Parathyroid adenoma (tissue), 2 donors: ENCODE data around the gene GRIN2A.

Experiments
- H2AFZ ChIP-seq: fragments of 300-600 bp; sonication (generic); one replicate; pipeline ENCODE4 v1.7.0; 2017; ENCODE audit warnings: antibody characterized with exemption, mild to moderate bottlenecking
- H3K27ac ChIP-seq: fragments of 300-600 bp; sonication (generic); one replicate; pipeline ENCODE4 v1.7.0; 2017
- H3K27me3 ChIP-seq: fragments of 300-600 bp; sonication (generic); one replicate; pipeline ENCODE4 v1.7.0; 2017; ENCODE audit warnings: low read length; ENCODE audit not compliant: control insufficient read depth, insufficient read depth
- H3K36me3 ChIP-seq: fragments of 300-600 bp; sonication (generic); one replicate; pipeline ENCODE4 v1.7.0; 2017; ENCODE audit warnings: low read length; ENCODE audit not compliant: control insufficient read depth, insufficient read depth
- H3K4me1 ChIP-seq: fragments of 300-600 bp; sonication (generic); one replicate; pipeline ENCODE4 v1.7.0; 2017; ENCODE audit warnings: control low read depth
- H3K4me2 ChIP-seq: fragments of 300-600 bp; sonication (generic); one replicate; pipeline ENCODE4 v1.7.0; 2017; ENCODE audit warnings: low read length
- H3K4me3 ChIP-seq: fragments of 300-600 bp; sonication (generic); one replicate; pipeline ENCODE4 v1.7.0; 2017; ENCODE audit warnings: low read depth, low read length
- H3K79me2 ChIP-seq: fragments of 300-600 bp; sonication (generic); one replicate; pipeline ENCODE4 v1.7.0; 2017; ENCODE audit warnings: control low read depth
- H3K9ac ChIP-seq: fragments of 300-600 bp; sonication (generic); one replicate; pipeline ENCODE4 v1.7.0; 2017; ENCODE audit warnings: mild to moderate bottlenecking
- H3K9me3 ChIP-seq: fragments of 300-600 bp; sonication (generic); one replicate; pipeline ENCODE4 v1.7.0; 2017; ENCODE audit warnings: low read length; ENCODE audit not compliant: control insufficient read depth
- CTCF ChIP-seq: fragments of 300-600 bp; sonication (generic); IDR thresholded peaks from one replicate; pipeline ENCODE4 v1.7.0; 2017; ENCODE audit warnings: antibody characterized with exemption, mild to moderate bottlenecking
- donor health status: primary hyperparathyroidism.

Gene GRIN2A

GRCh38 chr16:10015397-10015796 is 166.8 kb downstream of the GRIN2A start:
- no peaks in the 10 kb centered on the region for H3K79me2 ChIP-seq
- H3K27ac ChIP-seq, result no peak overlapping the region
- H3K9ac ChIP-seq, result no peak overlapping the region
- no peak overlapping the region for H2AFZ ChIP-seq
- H3K27me3 ChIP-seq, result no peaks in the 10 kb centered on the region
- no peak overlapping the region for H3K4me3 ChIP-seq
- H3K4me1 ChIP-seq, result no peaks in the 10 kb centered on the region
- H3K4me2 ChIP-seq, result no peak overlapping the region
- TF ChIP-seq CTCF, result no peak
- no peaks in the 10 kb centered on the region for H3K9me3 ChIP-seq
- no peaks in the 10 kb centered on the region for H3K36me3 ChIP-seq

GRCh38 chr16:10013774-10014173 is 168.5 kb downstream of the GRIN2A start:
- TF ChIP-seq CTCF, result no peak
- Histone ChIP-seq H3K27ac (no peak overlapping the region), H2AFZ (no peak overlapping the region), H3K27me3 (no peaks in the 10 kb centered on the region), H3K4me1 (no peaks in the 10 kb centered on the region), H3K36me3 (no peaks in the 10 kb centered on the region), H3K79me2 (no peaks in the 10 kb centered on the region), H3K4me2 (no peak overlapping the region), H3K4me3 (no peak overlapping the region), H3K9me3 (no peaks in the 10 kb centered on the region), H3K9ac (no peak overlapping the region)

DNA sequence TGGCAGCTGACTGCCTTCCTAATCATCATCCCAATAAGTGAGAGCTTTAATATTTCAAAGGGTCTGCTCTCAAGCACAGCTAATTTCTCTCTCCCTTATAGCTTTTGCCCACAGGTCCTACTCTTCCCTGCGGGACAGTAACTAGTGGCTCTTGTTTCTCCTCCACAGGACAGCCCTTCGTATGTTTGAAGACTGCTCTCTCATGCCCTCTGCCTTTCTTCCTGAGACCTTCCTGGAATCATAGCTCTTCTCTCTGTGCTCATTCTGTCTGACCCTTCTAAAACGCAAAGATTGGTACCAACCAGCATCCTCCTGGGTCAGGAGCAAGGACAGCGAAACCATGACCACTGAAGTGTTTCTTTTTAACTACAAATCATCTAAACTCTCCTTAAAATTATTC is 168.9 kb downstream of the GRIN2A start:
- H3K4me2 ChIP-seq, result no peak overlapping the region
- no peaks in the 10 kb centered on the region for H3K9me3 ChIP-seq
- TF ChIP-seq CTCF, result no peak
- no peak overlapping the region for H3K9ac ChIP-seq
- no peaks in the 10 kb centered on the region for H3K27me3 ChIP-seq
- no peaks in the 10 kb centered on the region for H3K4me1 ChIP-seq
- H2AFZ ChIP-seq, result no peak overlapping the region
- no peaks in the 10 kb centered on the region for H3K36me3 ChIP-seq
- H3K4me3 ChIP-seq, result no peak overlapping the region
- H3K79me2 ChIP-seq, result no peaks in the 10 kb centered on the region
- H3K27ac ChIP-seq, result no peak overlapping the region

- no peaks in the 10 kb centered on the region for H3K9me3 ChIP-seq
- H3K79me2 ChIP-seq, result no peaks in the 10 kb centered on the region
- H3K4me1 ChIP-seq, result no peaks in the 10 kb centered on the region
- H3K4me2 ChIP-seq, result no peak overlapping the region
- H3K27ac ChIP-seq, result no peak overlapping the region
- no peaks in the 10 kb centered on the region for H3K27me3 ChIP-seq
- no peak for TF ChIP-seq CTCF
- H3K9ac ChIP-seq, result no peak overlapping the region
- H3K4me3 ChIP-seq, result no peak overlapping the region
- no peaks in the 10 kb centered on the region for H3K36me3 ChIP-seq
- H2AFZ ChIP-seq, result no peak overlapping the region
These were observed 172.5 kb downstream of the GRIN2A start for GRCh38 chr16:10009684-10010083.

DNA sequence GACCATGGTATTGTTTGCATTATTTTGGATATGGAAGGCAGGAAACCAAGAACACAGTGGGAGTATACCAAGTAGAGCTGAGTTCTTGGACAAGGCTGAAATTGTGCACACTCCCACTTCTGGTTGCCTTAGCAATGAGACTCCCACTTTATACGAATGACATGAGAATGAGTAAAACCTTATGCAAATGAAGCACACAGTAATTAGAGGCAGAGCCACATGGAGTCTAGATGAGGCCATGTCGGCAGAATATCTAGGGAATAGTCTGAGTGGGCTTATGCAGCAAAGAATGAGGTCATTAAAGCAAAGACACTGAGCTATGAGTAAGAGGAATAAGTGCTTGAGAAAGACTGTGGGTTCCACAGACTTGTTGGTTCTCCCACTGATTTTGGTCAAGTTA is 178.7 kb downstream of the GRIN2A start:
- Histone ChIP-seq H3K4me2 (no peak overlapping the region), H3K4me1 (no peaks in the 10 kb centered on the region), H3K36me3 (no peaks in the 10 kb centered on the region), H2AFZ (no peak overlapping the region), H3K9ac (no peak overlapping the region), H3K9me3 (no peaks in the 10 kb centered on the region), H3K27me3 (no peaks in the 10 kb centered on the region), H3K4me3 (no peak overlapping the region), H3K79me2 (no peaks in the 10 kb centered on the region), H3K27ac (no peak overlapping the region)
- TF ChIP-seq CTCF, result no peak
